Mucosa of descending colon (tissue), 3 donors: ENCODE results near the gene TMEM233. TPM values are rescaled to one million over a fixed set of nuclear protein-coding genes. Genes with fewer than 3 reads are reported as not detected.
A peak's percentile ranks its signal among the peaks of the same experiment; 100 is the strongest.
"Not testable (repeated sequence)": the region's sequence is repeated elsewhere in the genome, so short reads cannot be mapped to it uniquely, and the experiment has no call there.

Source experiments
- ATAC-seq: fragments of 200-7000 bp; cut with Tn5 transposase; one replicate; pipeline ENCODE4 v1.9.1; 2020; ENCODE audit warnings: mild to moderate bottlenecking, moderate library complexity
- DNase-seq, 3 donors: peaks; one replicate each; pipeline ENCODE4 v3.0.0-alpha.2; 2020
- H3K36me3 ChIP-seq: fragments of 200-600 bp; one replicate; pipeline ENCODE4 v1.8.0; 2021; ENCODE audit warnings: low read depth, mild to moderate bottlenecking
- H3K4me1 ChIP-seq: fragments of 200-600 bp; one replicate; pipeline ENCODE4 v1.8.0; 2021; ENCODE audit warnings: low read depth, mild to moderate bottlenecking
- H3K4me3 ChIP-seq: fragments of 200-600 bp; one replicate; pipeline ENCODE4 v1.8.0; 2021; ENCODE audit warnings: mild to moderate bottlenecking
- H3K9me3 ChIP-seq: fragments of 200-600 bp; one replicate; pipeline ENCODE4 v1.8.0; 2021; ENCODE audit warnings: mild to moderate bottlenecking
- CTCF ChIP-seq: fragments of 200-600 bp; IDR thresholded peaks from one replicate; pipeline ENCODE4 v1.8.0; 2022; ENCODE audit warnings: antibody characterized with exemption, mild to moderate bottlenecking
- intact Hi-C, 2 donors: fragments of 100-400 bp; cut with DNase I in 1 of 2; cut with micrococcal nuclease in 1 of 2; formaldehyde crosslinking; loops; one replicate each; pipeline versions ENCODE4 v1.11.0 to v1.11.1; 2022; cut with DNase I, micrococcal nuclease
- total RNA-seq, 3 donors: library from RNA; stranded (reverse); fragmentation: NEBNext Ultra II Directional in 2 of 3; extraction: Animal tissue kit (Norgen Biotek cat#: 25700) in 2 of 3; gene quantifications; one replicate each; pipeline versions ENCODE4 v1.2.1 to v1.2.4, GENCODE V29; 2021 to 2023
- donor health status: DM: no; HTN: no; CAD: no; lungs with moderate emphysema.
- donor health status: DM: no; HTN: no; CAD: no.
- donor health status: DM: no; HTN: yes; CAD: no.

The TMEM233 gene
- total RNA-seq, 3 donors from 2014 or later = 0.27 to 0.63 TPM; not detected in 1

DNA sequence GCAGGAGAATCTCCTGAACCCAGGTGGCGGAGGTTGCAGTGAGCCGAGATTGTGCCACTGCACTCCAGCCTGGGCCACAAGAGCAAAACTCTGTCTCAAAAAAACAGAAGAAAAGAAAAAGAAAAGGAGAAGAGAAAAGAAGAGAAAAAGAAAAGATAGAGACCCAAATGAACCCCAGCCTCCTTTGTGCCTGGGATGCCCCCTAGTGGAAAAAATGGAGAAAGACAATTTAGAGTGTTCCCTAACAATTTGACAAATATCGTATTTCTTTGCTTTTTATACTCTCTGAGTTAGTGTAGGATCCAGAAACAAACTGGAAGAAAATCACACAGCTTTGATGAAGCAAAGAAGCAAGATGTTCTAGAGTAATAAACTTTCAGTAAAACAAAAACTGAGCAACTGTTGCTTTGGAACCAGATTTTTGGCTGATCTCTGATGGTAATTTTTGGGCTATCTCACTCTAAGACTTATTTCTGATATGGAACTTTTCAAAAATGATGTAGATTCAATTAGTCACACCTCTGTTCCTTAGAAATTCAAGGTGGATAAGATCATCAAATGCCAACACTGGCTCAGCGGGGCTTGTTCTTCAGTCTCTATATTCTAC is 55.7 kb downstream of the TMEM233 start:
- no peak for DNase-seq
- Histone ChIP-seq H3K4me1 (no peaks in the 10 kb centered on the region), H3K4me3 (no peak overlapping the region), H3K36me3 (no peaks in the 10 kb centered on the region), H3K9me3 (peaks cover 11% of the 10 kb centered on the region)
- no peak for ATAC-seq
- intact Hi-C loops = no loop called here
- peak; percentile 23 for TF ChIP-seq CTCF

DNA sequence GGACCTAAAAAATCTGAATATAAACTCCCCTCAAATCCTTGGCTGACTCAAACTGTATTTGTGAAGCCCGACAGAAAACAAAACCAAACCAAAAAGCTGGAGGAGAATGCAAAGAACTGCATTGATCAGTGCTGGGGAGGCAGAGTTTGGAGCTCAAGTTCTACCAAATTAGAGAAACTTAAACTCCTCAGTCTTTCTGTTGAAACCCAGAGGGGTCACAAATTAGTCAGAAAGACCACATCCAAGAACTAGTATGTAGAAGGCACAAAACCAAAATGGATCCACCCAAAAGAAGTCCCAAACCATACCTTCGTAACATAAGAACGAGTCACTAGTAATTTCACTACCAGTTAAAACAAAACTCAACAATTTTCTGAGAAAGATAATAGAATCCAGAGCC is 59.1 kb downstream of the TMEM233 start:
- H3K4me3 ChIP-seq = no peak overlapping the region
- ATAC-seq = no peak
- H3K4me1 ChIP-seq = no peaks in the 10 kb centered on the region
- intact Hi-C loops = loop anchor here in 1 of 2 donors (10.0 kb wide), 1 partner anchor 132 kb away; no protein-coding TSS in a partner anchor
- peaks cover 11% of the 10 kb centered on the region for H3K9me3 ChIP-seq
- TF ChIP-seq CTCF = no peak
- DNase-seq = no peak
- H3K36me3 ChIP-seq = no peaks in the 10 kb centered on the region

DNA sequence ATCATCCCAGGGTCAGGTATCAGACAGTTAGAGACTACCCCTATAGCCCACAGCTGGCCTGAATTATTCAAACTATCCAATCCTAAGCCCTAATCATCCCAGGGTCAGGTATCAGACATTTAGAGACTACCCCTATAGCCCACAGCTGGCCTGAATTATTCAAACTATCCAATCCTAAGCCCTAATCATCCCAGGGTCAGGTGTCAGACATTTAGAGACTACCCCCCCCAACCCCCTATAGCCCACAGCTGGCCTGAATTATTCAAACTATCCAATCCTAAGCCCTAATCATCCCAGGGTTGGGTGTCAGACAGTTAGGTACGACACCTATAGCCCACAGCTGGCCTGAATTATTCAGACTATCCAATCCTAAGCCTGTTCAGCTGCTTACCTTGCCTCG is 63.4 kb downstream of the TMEM233 start:
- intact Hi-C loops = loop anchor here in 1 of 2 donors (10.0 kb wide), 1 partner anchor 128 kb away; no protein-coding TSS in a partner anchor
- not testable (repeated sequence) for DNase-seq

GRCh38 chr12:119658166-119658565 is 64.6 kb downstream of the TMEM233 start:
- ATAC-seq, H3K4me3 ChIP-seq, H3K9me3 ChIP-seq, H3K36me3 ChIP-seq, H3K4me1 ChIP-seq, DNase-seq: not testable (repeated sequence)
- intact Hi-C loops = loop anchor here in 1 of 2 donors (10.0 kb wide), 1 partner anchor 127 kb away; no protein-coding TSS in a partner anchor

More for the DNA sequence above, 63.4 kb downstream of the TMEM233 start:
- H3K36me3 ChIP-seq, H3K4me1 ChIP-seq, ATAC-seq, H3K4me3 ChIP-seq: not testable (repeated sequence)
- H3K9me3 ChIP-seq = peaks cover 11% of the 10 kb centered on the region

DNA sequence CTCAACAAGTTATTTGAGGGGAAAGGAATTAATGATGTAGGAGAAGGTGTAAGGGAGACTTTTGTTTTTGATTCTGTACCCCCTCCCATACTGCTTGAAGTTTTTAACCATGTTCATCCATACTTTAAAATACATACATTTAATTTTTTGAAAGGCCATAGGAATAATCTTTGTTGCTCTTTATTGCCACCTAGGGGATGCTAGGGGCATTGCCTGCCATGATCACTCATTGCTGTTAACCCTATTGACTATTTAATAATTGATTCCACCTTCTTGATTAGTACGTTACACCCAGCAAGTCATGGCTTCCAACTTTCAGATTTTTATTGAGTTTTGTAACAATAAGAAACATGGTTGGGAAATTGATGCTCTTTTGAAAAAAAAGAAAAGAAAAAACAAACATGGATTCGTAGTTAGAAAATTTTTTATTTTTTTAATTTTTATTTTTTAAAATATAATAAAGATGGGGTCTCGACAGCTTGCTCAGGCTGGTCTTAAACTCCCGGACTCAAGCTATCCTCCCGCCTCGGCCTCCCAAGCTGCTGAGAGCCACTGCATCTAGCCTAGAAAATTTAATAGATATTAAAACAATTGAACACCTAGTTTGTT is 65.8 kb downstream of the TMEM233 start:
- peak in 1 of 3 donors; percentile 70 for DNase-seq
- ATAC-seq = peak; percentile 59
- no peak overlapping the region for H3K4me3 ChIP-seq
- H3K4me1 ChIP-seq = no peaks in the 10 kb centered on the region
- intact Hi-C loops = loop anchor here in 1 of 2 donors (10.0 kb wide), 1 partner anchor 125 kb away; no protein-coding TSS in a partner anchor
- TF ChIP-seq CTCF = peak; percentile 86
- H3K9me3 ChIP-seq = no peaks in the 10 kb centered on the region
- H3K36me3 ChIP-seq = no peaks in the 10 kb centered on the region

- ATAC-seq = no peak
- no peak for TF ChIP-seq CTCF
- intact Hi-C loops = no loop called here
Observed at GRCh38 chr12:119660076-119660475, 66.5 kb downstream of the TMEM233 start.

More at GRCh38 chr12:119660076-119660475, 66.5 kb downstream of the TMEM233 start:
- no peaks in the 10 kb centered on the region for H3K9me3 ChIP-seq
- no peak overlapping the region for H3K4me3 ChIP-seq
- no peak for DNase-seq
- H3K36me3 ChIP-seq = no peaks in the 10 kb centered on the region
- no peaks in the 10 kb centered on the region for H3K4me1 ChIP-seq
